NCI-H460 (cell line): ENCODE data around the gene MATN1. TPM values are rescaled to one million over a fixed set of nuclear protein-coding genes. Genes with fewer than 3 reads are reported as not detected.

Experiments
- DNase-seq: peaks from one replicate; pipeline ENCODE4 v3.0.0-alpha.2; 2016; ENCODE audit warnings: low read depth; ENCODE audit errors: extremely low read depth
- total RNA-seq: library from RNA; depleted of rRNA; stranded (reverse); fragments of >200 nt; shearing (Covaris generic); gene quantifications from 2 replicates; pipeline ENCODE4 v1.2.3, GENCODE V29; 2014

MATN1 gene
- total RNA-seq, 1 experiment from 2014 or later = 0.30 TPM

- no peak for DNase-seq
These were observed 10.7 kb upstream of the MATN1 start for GRCh38 chr1:30734106-30734505.

- DNase-seq = no peak
These were observed 10.1 kb upstream of the MATN1 start for GRCh38 chr1:30733493-30733892.

- no peak for DNase-seq
These were observed 9.1 kb upstream of the MATN1 start for GRCh38 chr1:30732277-30732996.

- no peak for DNase-seq
These were observed 8.5 kb upstream of the MATN1 start for GRCh38 chr1:30731806-30732276.

- DNase-seq = no peak
These were observed 7.9 kb upstream of the MATN1 start for GRCh38 chr1:30731109-30731805.

GRCh38 chr1:30730346-30731108, 7.1 kb upstream of the MATN1 start:
- DNase-seq = no peak

GRCh38 chr1:30729901-30730300, 6.5 kb upstream of the MATN1 start:
- no peak for DNase-seq

- DNase-seq = no peak
These were observed 5.7 kb upstream of the MATN1 start for GRCh38 chr1:30728832-30729638.

GRCh38 chr1:30728340-30728739, 5.0 kb upstream of the MATN1 start:
- no peak for DNase-seq

- DNase-seq = no peak
These were observed 4.4 kb upstream of the MATN1 start for GRCh38 chr1:30727824-30728223.

GRCh38 chr1:30726773-30727684, 3.6 kb upstream of the MATN1 start:
- DNase-seq = no peak

- no peak for DNase-seq
These were observed 2.9 kb upstream of the MATN1 start for GRCh38 chr1:30726236-30726635.

- no peak for DNase-seq
These were observed 2.2 kb upstream of the MATN1 start for GRCh38 chr1:30725450-30726095.

GRCh38 chr1:30724655-30725421, 1.5 kb upstream of the MATN1 start:
- no peak for DNase-seq

- DNase-seq = no peak
These were observed 790 bp upstream of the MATN1 start for GRCh38 chr1:30724175-30724574.

- no peak for DNase-seq
These were observed 1.4 kb downstream of the MATN1 start for GRCh38 chr1:30721812-30722537.

- DNase-seq = no peak
These were observed 2.0 kb downstream of the MATN1 start for GRCh38 chr1:30721341-30721793.
